ENCODE results near the gene GAGE2A. TPM values are rescaled to one million over a fixed set of nuclear protein-coding genes. Genes with fewer than 3 reads are reported as not detected.

The GAGE2A gene
- total RNA-seq, 1 donor from 2014 or later: not detected

Other genes starting within 250 kb of the GAGE2A start
- gene GAGE12C, start 57.3 kb upstream of the GAGE2A start, total RNA-seq: not detected
- gene GAGE12D, start 47.8 kb upstream of the GAGE2A start, total RNA-seq: not detected
- gene GAGE12E, start 38.2 kb upstream of the GAGE2A start, total RNA-seq: not detected
- gene GAGE12F, start 28.7 kb upstream of the GAGE2A start, total RNA-seq: not detected
- not detected for gene GAGE12G, start 19.1 kb upstream of the GAGE2A start, total RNA-seq
- gene GAGE12H, start 9.5 kb upstream of the GAGE2A start, total RNA-seq: not detected
- gene GAGE1, start 9.5 kb downstream of the GAGE2A start, total RNA-seq: not detected
- gene PAGE1, start 106.5 kb downstream of the GAGE2A start, total RNA-seq: not detected
- not detected for gene PAGE4, start 239.8 kb downstream of the GAGE2A start, total RNA-seq

Data from Right ventricle myocardium superior (tissue), 1 donor.